ENCODE results near the gene TFPI2. TPM values are rescaled to one million over a fixed set of nuclear protein-coding genes. Genes with fewer than 3 reads are reported as not detected.
A peak's percentile ranks its signal among the peaks of the same experiment; 100 is the strongest.

The TFPI2 gene, protein sequence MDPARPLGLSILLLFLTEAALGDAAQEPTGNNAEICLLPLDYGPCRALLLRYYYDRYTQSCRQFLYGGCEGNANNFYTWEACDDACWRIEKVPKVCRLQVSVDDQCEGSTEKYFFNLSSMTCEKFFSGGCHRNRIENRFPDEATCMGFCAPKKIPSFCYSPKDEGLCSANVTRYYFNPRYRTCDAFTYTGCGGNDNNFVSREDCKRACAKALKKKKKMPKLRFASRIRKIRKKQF
- total RNA-seq (1 to 10 TPM in 4 of 5 donors, not detected in 1; 2.0 to 6.1 (median 3.8) TPM), polyA plus RNA-seq (10 to 100 TPM in 1 of 3 donors, 1 to 10 TPM in 1, under 1 TPM in 1; 0.28 to 15.2 (median 3.4) TPM)
- long read RNA-seq, donor 1, transcript TFPI2-201 (5 exons, 2,445 nt) = major isoform, 20 of 20 reads
- long read RNA-seq, donor 1, partial matches to known transcripts = 0 of 20 reads
- long read RNA-seq, donor 1, other reads (novel, unspliced or antisense) = 0 of 20 reads
- long read RNA-seq, donor 2, partial matches to known transcripts = 0 of 1 reads
- long read RNA-seq, donor 2, other reads (novel, unspliced or antisense) = 0 of 1 reads
- long read RNA-seq, donor 3, partial matches to known transcripts = 0 of 2 reads
- long read RNA-seq, donor 3, other reads (novel, unspliced or antisense) = 0 of 2 reads
- long read RNA-seq, donor 4 = 0 reads
- long read RNA-seq, donor 5, partial matches to known transcripts = 0 of 5 reads
- long read RNA-seq, donor 5, other reads (novel, unspliced or antisense) = 0 of 5 reads
- long read RNA-seq, donor 6, partial matches to known transcripts = 0 of 3 reads
- long read RNA-seq, donor 6, other reads (novel, unspliced or antisense) = 0 of 3 reads
- long read RNA-seq, donor 7, transcript TFPI2-201 (5 exons, 2,445 nt) = major isoform, 11 of 11 reads
- long read RNA-seq, donor 7, partial matches to known transcripts = 0 of 11 reads
- long read RNA-seq, donor 7, other reads (novel, unspliced or antisense) = 0 of 11 reads
- long read RNA-seq, donor 8, partial matches to known transcripts = 0 of 2 reads
- long read RNA-seq, donor 8, other reads (novel, unspliced or antisense) = 0 of 2 reads
- long read RNA-seq, donor 9, partial matches to known transcripts = 0 of 4 reads
- long read RNA-seq, donor 9, other reads (novel, unspliced or antisense) = 0 of 4 reads
- long read RNA-seq, donor 10 = 0 reads

DNA sequence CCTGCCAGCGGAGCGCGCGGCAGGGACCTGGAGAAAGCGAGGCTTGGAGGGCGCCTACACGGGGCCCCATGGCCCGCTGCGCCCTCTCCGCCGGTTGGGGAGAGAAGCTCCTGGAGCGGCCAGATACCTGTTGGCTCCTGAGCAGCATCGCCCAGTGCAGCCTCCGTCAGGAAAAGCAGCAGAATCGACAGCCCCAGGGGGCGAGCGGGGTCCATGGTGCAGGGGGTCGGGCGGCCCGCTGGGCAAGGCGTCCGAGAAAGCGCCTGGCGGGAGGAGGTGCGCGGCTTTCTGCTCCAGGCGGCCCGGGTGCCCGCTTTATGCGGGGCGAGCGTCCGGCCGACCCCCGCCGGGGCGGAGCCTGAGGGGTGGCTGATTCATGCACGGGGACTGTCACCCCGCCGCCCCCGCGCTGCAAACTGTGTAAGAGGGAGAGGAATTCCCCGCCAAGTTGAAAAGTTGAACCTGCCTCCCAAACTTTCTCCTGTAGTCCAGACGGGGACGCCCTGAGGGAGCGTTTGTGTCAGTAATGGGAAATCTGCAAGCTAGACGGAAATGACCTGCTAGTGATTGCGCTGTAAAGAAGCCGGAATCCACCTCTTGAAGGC, at the start of gene TFPI2:
Gene TFPI2, minus strand, starts transcription at position 290 of the 605 bp plus-strand sequence. Its CDS starts 75 bp downstream, at position 215.
- Histone ChIP-seq H3K27ac (peak within 1 kb of the TSS in 2 of 5 donors; percentile 53 to 68), H3K4me3 (peak within 1 kb of the TSS; percentile 53 to 66 (median 60)), H3K36me3 (no peaks in the 10 kb centered on the region), H3K27me3 (peaks cover 0 to 36% (median 13%) of the 10 kb centered on the region in 3 donors), H3K9me3 (no peaks in the 10 kb centered on the region), H3K4me1 (peaks cover 0 to 28% (median 17%) of the 10 kb centered on the region in 4 donors)
- intact Hi-C loops (cut with DNase I; ENCODE audit: low total_unique reads) = no loop called here
- 1 to 4% (median 2%) methylated on average over 16 to 49 of the region's 49 CpGs for WGBS, 5 donors
- TF ChIP-seq POLR2AphosphoS5 (IDR thresholded peaks at IDR 0.05) = peak in 1 of 3 donors; percentile 19
- TF ChIP-seq, protein P1, sequence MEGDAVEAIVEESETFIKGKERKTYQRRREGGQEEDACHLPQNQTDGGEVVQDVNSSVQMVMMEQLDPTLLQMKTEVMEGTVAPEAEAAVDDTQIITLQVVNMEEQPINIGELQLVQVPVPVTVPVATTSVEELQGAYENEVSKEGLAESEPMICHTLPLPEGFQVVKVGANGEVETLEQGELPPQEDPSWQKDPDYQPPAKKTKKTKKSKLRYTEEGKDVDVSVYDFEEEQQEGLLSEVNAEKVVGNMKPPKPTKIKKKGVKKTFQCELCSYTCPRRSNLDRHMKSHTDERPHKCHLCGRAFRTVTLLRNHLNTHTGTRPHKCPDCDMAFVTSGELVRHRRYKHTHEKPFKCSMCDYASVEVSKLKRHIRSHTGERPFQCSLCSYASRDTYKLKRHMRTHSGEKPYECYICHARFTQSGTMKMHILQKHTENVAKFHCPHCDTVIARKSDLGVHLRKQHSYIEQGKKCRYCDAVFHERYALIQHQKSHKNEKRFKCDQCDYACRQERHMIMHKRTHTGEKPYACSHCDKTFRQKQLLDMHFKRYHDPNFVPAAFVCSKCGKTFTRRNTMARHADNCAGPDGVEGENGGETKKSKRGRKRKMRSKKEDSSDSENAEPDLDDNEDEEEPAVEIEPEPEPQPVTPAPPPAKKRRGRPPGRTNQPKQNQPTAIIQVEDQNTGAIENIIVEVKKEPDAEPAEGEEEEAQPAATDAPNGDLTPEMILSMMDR (IDR thresholded peaks at IDR 0.05) = no peak
- peak in 1 of 2 donors; percentile 74 for DNase-seq

DNA sequence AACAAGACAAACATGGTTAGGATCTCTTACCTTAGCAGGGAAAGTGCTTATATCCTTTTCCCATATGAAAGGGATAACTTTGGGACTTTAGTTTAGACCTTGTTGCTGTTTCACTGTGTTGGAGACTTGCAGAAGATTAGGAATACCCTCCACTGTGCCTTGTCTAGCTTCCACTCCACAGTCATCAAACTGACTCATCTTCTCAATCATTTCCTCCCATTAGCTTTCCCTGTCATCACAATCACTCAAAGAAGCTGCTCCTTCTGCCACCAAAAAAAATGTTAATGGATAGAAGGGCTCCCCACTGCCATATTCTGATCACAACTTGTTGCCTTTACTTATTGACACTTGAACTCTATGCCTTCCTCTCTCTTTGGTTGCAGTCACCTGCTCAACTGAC, 47.7 kb upstream of the TFPI2 start:
- Histone ChIP-seq H3K27me3 (no peaks in the 10 kb centered on the region), H3K9me3 (no peaks in the 10 kb centered on the region), H3K4me3 (no peak overlapping the region), H3K36me3 (no peaks in the 10 kb centered on the region), H3K27ac (no peak overlapping the region), H3K4me1 (no peaks in the 10 kb centered on the region)
- no peak for TF ChIP-seq POLR2AphosphoS5 (IDR thresholded peaks at IDR 0.05)
- no peak for TF ChIP-seq POLR2A (IDR thresholded peaks at IDR 0.05)
- no peak for TF ChIP-seq EP300 (IDR thresholded peaks at IDR 0.05)
- TF ChIP-seq, protein P1 (IDR thresholded peaks at IDR 0.05) = no peak
- no peak for DNase-seq
- intact Hi-C loops (cut with DNase I; ENCODE audit: low total_unique reads) = no loop called here

DNA sequence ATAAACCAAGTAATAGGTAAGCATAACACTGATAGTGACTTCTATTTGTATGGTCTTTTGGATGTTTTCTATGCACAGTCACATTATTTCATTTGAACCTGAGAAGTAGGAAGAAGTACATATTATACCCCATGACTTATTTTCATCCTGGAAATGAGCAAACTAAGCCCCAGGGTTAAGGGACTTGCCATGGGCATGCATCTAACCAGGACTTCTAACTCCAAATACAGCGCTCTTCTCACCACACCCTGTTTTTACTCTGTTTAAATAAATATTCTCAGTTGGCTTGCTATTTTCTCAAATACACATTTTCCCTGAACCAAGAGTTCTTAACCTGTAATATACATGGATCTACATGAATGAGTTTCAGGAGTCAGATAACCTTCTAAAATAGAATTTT, 47.3 kb upstream of the TFPI2 start:
- no peak overlapping the region for H3K27ac ChIP-seq
- 82 to 95% (median 88%) methylated on average over 1 of the region's 1 CpG for WGBS, 5 donors
- H3K4me1 ChIP-seq = no peaks in the 10 kb centered on the region
- no peaks in the 10 kb centered on the region for H3K36me3 ChIP-seq
- intact Hi-C loops (cut with DNase I; ENCODE audit: low total_unique reads) = no loop called here
- H3K9me3 ChIP-seq = no peaks in the 10 kb centered on the region
- TF ChIP-seq POLR2A (IDR thresholded peaks at IDR 0.05) = no peak
- TF ChIP-seq, protein P1 (IDR thresholded peaks at IDR 0.05) = no peak
- TF ChIP-seq POLR2AphosphoS5 (IDR thresholded peaks at IDR 0.05) = no peak
- TF ChIP-seq EP300 (IDR thresholded peaks at IDR 0.05) = no peak
- no peak for DNase-seq
- no peak overlapping the region for H3K4me3 ChIP-seq
- H3K27me3 ChIP-seq = no peaks in the 10 kb centered on the region

DNA sequence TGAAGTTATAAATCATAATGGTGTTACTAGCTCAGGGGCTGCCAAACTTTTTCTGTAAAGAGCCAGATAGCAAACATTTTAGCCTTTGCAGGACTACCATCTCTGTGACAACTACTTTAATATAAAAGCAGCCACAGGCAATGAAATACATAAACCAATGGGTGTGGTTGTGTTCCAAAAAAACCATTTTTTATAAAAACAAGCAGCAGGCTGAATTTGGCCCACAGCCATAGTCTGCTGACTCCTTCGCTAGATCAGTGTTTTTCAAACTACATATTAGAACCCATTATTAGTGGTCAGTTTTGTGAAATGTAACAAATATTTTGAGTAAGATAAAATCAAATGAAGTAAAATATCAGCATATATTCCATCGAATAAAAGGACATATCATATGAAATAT, 44.5 kb upstream of the TFPI2 start:
- H3K36me3 ChIP-seq = no peaks in the 10 kb centered on the region
- H3K27me3 ChIP-seq = no peaks in the 10 kb centered on the region
- 73 to 89% (median 82%) methylated on average over 2 of the region's 2 CpGs for WGBS, 5 donors
- DNase-seq = peak in 1 of 2 donors; percentile 32
- no peak overlapping the region for H3K4me3 ChIP-seq
- intact Hi-C loops (cut with DNase I; ENCODE audit: low total_unique reads) = no loop called here
- H3K9me3 ChIP-seq = no peaks in the 10 kb centered on the region
- H3K27ac ChIP-seq = no peak overlapping the region
- TF ChIP-seq POLR2AphosphoS5 (IDR thresholded peaks at IDR 0.05) = no peak
- H3K4me1 ChIP-seq = no peaks in the 10 kb centered on the region

Data from stomach (tissue), 19 donors.